22Rv1 (cell line): Measurements from ENCODE around the gene CCT6A.

Experiments used
- CTCF ChIP-seq: fragments of 450-650 bp; IDR thresholded peaks from 2 replicates; pipeline ENCODE4 v1.5.1; 2017; ENCODE audit warnings: mild to moderate bottlenecking
- ZFX ChIP-seq: fragments of 450-650 bp; IDR thresholded peaks from 2 replicates; pipeline ENCODE4 v1.6.1; 2017; ENCODE audit warnings: antibody characterized with exemption, borderline replicate concordance

GRCh38 chr7:56048245-56048644 lies 3.3 kb upstream of the CCT6A start:
- TF ChIP-seq CTCF (no peak), ZFX (no peak)
